GM23248 (cell line): ENCODE data around the gene ANKRD13B. TPM values are rescaled to one million over a fixed set of nuclear protein-coding genes. Genes with fewer than 3 reads are reported as not detected.

Source experiments
- DNase-seq: peaks from one replicate; pipeline ENCODE4 v3.0.0-alpha.2; 2015
- H2AFZ ChIP-seq: fragments of 200-600 bp; sonication (generic); 2 replicates; pipeline ENCODE4 v1.6.1; 2016; ENCODE audit warnings: antibody characterized with exemption
- H3F3A ChIP-seq: fragments of 200-600 bp; sonication (generic); 2 replicates; pipeline ENCODE4 v1.6.1; 2016; ENCODE audit warnings: mild to moderate bottlenecking, antibody characterized with exemption, mixed run types; ENCODE audit not compliant: insufficient read depth
- H3K27ac ChIP-seq: fragments of 200-600 bp; sonication (generic); 2 replicates; pipeline ENCODE4 v1.5.1; 2016; ENCODE audit warnings: mild to moderate bottlenecking
- H3K27me3 ChIP-seq: fragments of 200-600 bp; sonication (generic); replicated peaks from 2 replicates; pipeline ENCODE4 v1.6.1; 2016; ENCODE audit warnings: mild to moderate bottlenecking; ENCODE audit not compliant: insufficient read depth
- H3K36me3 ChIP-seq: fragments of 200-600 bp; sonication (generic); 2 replicates; pipeline ENCODE4 v1.6.1; 2016; ENCODE audit warnings: low read depth, mild to moderate bottlenecking
- H3K4me1 ChIP-seq: fragments of 200-600 bp; sonication (generic); 2 replicates; pipeline ENCODE4 v1.6.1; 2016; ENCODE audit warnings: mild to moderate bottlenecking; ENCODE audit not compliant: insufficient read depth
- H3K4me2 ChIP-seq: fragments of 200-600 bp; sonication (generic); one replicate; pipeline ENCODE4 v1.6.1; 2016; ENCODE audit warnings: mild to moderate bottlenecking; ENCODE audit not compliant: unreplicated experiment
- H3K4me3 ChIP-seq: fragments of 200-600 bp; sonication (generic); 2 replicates; pipeline ENCODE4 v1.5.1; 2016; ENCODE audit warnings: mild to moderate bottlenecking
- H3K79me2 ChIP-seq: fragments of 200-600 bp; sonication (generic); 2 replicates; pipeline ENCODE4 v1.6.1; 2016; ENCODE audit warnings: mild to moderate bottlenecking; ENCODE audit not compliant: insufficient read depth
- H3K9ac ChIP-seq: fragments of 200-600 bp; sonication (generic); 2 replicates; pipeline ENCODE4 v1.6.1; 2016; ENCODE audit warnings: mild to moderate bottlenecking
- H3K9me2 ChIP-seq: fragments of 200-600 bp; sonication (generic); 2 replicates; pipeline ENCODE4 v1.6.1; 2016; ENCODE audit warnings: mixed run types, mild to moderate bottlenecking, moderate library complexity; ENCODE audit not compliant: insufficient read depth
- H3K9me3 ChIP-seq: fragments of 200-600 bp; sonication (generic); one replicate; pipeline ENCODE4 v1.6.1; 2017; ENCODE audit warnings: low read depth
- H4K20me1 ChIP-seq: fragments of 200-600 bp; sonication (generic); 2 replicates; pipeline ENCODE4 v1.6.0; 2016; ENCODE audit not compliant: insufficient read depth
- EZH2 ChIP-seq: fragments of 200-600 bp; sonication (generic); IDR thresholded peaks from 2 replicates; pipeline ENCODE4 v1.6.1; 2018; ENCODE audit warnings: antibody characterized with exemption, mild to moderate bottlenecking; ENCODE audit not compliant: insufficient read depth, poor library complexity, severe bottlenecking
- EZH2phosphoT487 ChIP-seq: fragments of 200-600 bp; sonication (generic); IDR thresholded peaks from 2 replicates; pipeline ENCODE4 v1.6.1; 2018; ENCODE audit warnings: antibody characterized with exemption, moderate library complexity, mild to moderate bottlenecking, low read depth; ENCODE audit not compliant: insufficient read depth
- WGBS, 2 experiments: methylation state at CpG; one replicate each; pipeline ENCODE4 v1.1.6; 2015 to 2017; ENCODE audit warnings: low lambda C conversion rate in 2 of 2, low coverage in 1 of 2; ENCODE audit errors: missing lambda C conversion rate in 2 of 2; 5-methylcytosine and 5-hydroxymethylcytosine counted together
- in situ Hi-C: fragments of 300-500 bp; cut with MboI; formaldehyde crosslinking; loops from 2 replicates; pipeline ENCODE4 v1.15.0; 2020
- polyA plus RNA-seq: library from polyadenylated mRNA; unstranded; fragments of >200 nt; fragmentation: Nextera tagmentation; extraction: Ambion mirVana; gene quantifications from 2 replicates; pipeline ENCODE4 v1.2.1, GENCODE V29; 2016
- total RNA-seq: library from RNA; depleted of rRNA; stranded (reverse); fragments of >200 nt; shearing (Covaris generic); gene quantifications from 2 replicates; pipeline ENCODE4 v1.2.3, GENCODE V29; 2014

The ANKRD13B gene
- total and polyA plus RNA-seq, 2 experiments from 2014 or later: 1.7 to 9.4 TPM

DNA sequence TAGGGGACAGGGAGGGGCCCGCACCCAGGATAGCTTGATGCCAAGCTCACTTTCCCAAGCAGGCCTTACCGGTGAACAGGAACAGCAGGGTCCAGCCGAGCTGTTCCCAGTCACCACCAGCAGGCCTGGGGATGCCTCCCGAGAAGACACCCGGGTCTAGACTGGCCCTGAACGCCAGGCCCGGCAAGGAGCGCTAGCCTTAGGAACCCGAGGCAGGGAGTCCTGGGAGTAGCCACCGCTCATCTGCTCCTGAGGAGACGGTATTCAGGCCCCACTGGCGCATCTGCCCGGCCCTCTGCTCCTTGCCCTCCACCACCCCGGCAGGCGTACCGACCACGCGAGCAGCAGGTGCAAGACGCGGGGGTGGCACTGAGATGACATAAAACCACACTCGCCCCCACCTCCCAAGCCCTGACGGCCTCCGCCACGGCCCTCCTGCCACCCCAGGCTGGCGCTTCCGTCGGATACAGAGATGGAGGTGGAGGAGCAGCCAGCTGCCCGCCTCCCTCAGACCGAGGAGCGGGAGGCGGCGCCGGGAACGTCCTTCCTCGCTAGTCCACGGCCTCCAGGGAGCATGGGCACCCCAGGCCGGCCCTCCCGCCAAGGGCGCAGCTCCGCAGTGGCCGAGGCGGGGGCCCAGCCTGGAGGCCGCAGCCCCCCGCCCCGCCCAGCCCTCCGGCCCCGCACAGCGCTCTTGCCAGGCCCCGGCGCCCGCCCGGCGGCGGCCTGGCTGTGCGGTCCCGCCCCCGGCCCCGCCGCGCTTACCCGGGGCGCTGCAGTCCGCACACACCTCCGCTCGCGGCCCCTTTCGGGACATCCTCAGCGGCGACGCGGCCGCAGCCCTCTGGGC, 4.1 kb upstream of the ANKRD13B start:
- Histone ChIP-seq H4K20me1 (peaks cover 3% of the 10 kb centered on the region; the same call in 1 of the 2 replicates), H3K27me3 (no peaks in the 10 kb centered on the region), H3K27ac (peak overlapping the region; percentile 56), H3K4me1 (peaks cover 30% of the 10 kb centered on the region), H3K9me3 (no peaks in the 10 kb centered on the region), H3F3A (peaks cover 15% of the 10 kb centered on the region; the same call in 1 of the 2 replicates), H3K9me2 (no peaks in the 10 kb centered on the region), H3K36me3 (no peaks in the 10 kb centered on the region), H3K4me2 (peak overlapping the region; percentile 95), H2AFZ (peak overlapping the region; percentile 54), H3K9ac (peak overlapping the region; percentile 81), H3K79me2 (peaks cover 51% of the 10 kb centered on the region), H3K4me3 (peak overlapping the region; percentile 94)
- DNase-seq: peak; percentile 69
- in situ Hi-C loops: no loop called here
- no peak for TF ChIP-seq EZH2
- no peak for TF ChIP-seq EZH2phosphoT487
- 0% methylated on average over 23 to 30 of the region's 72 CpGs for WGBS, 2 experiments

DNA sequence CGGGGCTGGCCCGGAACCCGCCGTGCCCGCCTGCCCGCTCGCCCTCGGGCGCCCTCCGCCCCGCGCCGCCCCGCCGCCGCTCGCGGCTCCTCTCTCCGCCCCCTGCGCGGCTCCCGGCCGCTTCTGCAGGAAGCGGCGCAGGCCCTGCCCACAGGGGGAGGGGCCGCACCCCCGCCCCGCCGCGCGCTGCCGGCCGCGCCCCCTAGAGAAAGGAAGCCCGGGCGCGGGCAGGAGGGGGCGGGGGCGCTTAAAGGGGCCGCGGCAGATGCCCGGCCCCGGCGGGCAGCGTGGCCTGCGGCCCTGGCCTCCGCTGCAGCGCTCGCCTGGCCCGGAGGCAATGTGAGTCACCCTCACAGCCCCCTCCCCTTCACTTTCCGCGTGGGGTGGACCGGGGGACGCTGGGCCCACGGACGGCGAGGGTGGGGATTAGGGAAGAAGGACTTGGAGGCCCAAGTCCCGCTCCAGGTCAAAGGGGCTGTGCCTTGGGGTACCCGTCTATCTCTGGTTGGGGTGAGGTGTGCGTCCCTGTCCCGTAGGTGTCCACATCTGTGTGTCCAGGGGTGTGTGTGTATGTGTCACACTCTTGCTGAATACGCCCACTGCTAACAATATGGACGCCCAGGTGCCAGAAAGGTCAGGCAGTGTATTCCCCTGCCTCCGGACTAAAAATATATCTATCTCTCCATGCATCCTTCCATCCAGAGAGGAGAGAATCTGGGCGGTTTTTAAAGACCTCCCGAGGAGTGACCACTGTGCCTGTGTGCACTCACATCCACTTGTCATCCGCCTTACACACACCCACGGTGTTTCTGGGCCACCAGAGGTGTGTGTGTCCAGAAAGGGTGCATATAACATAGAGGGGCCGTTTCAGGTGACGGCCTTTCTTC, 3.2 kb upstream of the ANKRD13B start, which contains the start of gene GIT1:
Gene GIT1, minus strand, starts transcription at position 125 of the 887 bp plus-strand sequence. CDS start 270 bp downstream, outside the sequence.
- H3K9me2 ChIP-seq: no peaks in the 10 kb centered on the region
- peak within 1 kb of the TSS; percentile 94 for H3K4me3 ChIP-seq
- WGBS, 2 experiments: 9 to 11% methylated on average over 32 to 35 of the region's 70 CpGs
- H3K9ac ChIP-seq: peak within 1 kb of the TSS; percentile 81
- in situ Hi-C loops: no loop called here
- no peaks in the 10 kb centered on the region for H4K20me1 ChIP-seq
- no peak for TF ChIP-seq EZH2
- no peak for TF ChIP-seq EZH2phosphoT487
- no peaks in the 10 kb centered on the region for H3K27me3 ChIP-seq
- peak within 1 kb of the TSS; percentile 79 for H2AFZ ChIP-seq
- peaks cover 30% of the 10 kb centered on the region for H3K4me1 ChIP-seq
- H3K9me3 ChIP-seq: no peaks in the 10 kb centered on the region
- H3K27ac ChIP-seq: peak within 1 kb of the TSS; percentile 56
- H3K79me2 ChIP-seq: peaks cover 41% of the 10 kb centered on the region
- H3F3A ChIP-seq: peaks cover 16% of the 10 kb centered on the region; the same call in 1 of the 2 replicates
- no peaks in the 10 kb centered on the region for H3K36me3 ChIP-seq
- peak within 1 kb of the TSS; percentile 95 for H3K4me2 ChIP-seq
- DNase-seq: peak; percentile 96

DNA sequence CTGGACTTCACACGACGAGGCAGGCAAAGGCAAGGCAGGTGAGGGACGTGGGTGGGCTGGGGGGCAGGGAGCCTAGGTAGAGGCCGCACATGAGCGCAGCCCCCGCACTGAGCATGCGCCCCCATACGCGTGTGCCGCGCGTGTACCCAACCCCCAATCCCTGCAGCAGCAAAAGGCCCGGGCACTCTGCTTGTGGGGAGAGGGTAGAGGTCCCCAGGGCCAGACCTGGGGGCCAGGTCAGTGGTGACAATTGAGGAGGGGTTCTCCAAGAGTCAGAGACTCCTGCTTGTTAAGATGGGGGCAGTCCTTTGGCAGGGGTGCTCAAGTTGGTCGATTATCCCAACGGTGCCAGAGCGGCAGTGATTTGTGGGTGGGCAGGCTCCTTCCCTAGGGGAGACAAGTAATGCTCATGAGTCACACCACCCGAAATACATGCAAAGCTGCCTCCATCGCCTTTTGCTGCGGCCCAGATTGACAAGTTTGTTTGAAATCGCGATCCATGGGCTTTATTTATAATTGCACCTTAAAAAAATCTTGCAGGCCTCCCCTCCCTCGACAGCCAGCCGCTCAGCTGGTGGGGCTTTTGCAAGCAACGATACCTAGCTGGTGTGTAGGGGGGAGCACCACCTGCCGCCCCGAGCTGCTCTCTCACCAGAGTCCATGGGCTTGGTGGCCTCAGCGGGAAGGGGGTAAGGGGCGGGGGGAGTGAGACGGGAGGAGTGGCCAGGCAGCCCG, 2.4 kb upstream of the ANKRD13B start:
- Histone ChIP-seq H3K9ac (peak overlapping the region; percentile 61; the same call in 1 of the 2 replicates), H3K79me2 (peaks cover 33% of the 10 kb centered on the region), H3K27ac (peak overlapping the region; percentile 56), H3K36me3 (no peaks in the 10 kb centered on the region), H3K4me2 (peak overlapping the region; percentile 63), H3K9me3 (no peaks in the 10 kb centered on the region), H2AFZ (peak overlapping the region; percentile 79), H3K4me1 (peaks cover 30% of the 10 kb centered on the region), H3K4me3 (peak overlapping the region; percentile 66), H3K27me3 (no peaks in the 10 kb centered on the region), H3F3A (peaks cover 20% of the 10 kb centered on the region; the same call in 1 of the 2 replicates), H3K9me2 (no peaks in the 10 kb centered on the region), H4K20me1 (no peaks in the 10 kb centered on the region)
- peak; percentile 87 for DNase-seq
- in situ Hi-C loops: no loop called here
- WGBS, 2 experiments: 17 to 22% methylated on average over 25 to 30 of the region's 30 CpGs
- TF ChIP-seq EZH2phosphoT487 (no peak), EZH2 (no peak)
